Sigmoid colon (tissue), 4 donors: ENCODE results near the gene IL17RB.

Source experiments
- POLR2A ChIP-seq, 2 donors: fragments of 450-650 bp; IDR thresholded peaks; one replicate each; pipeline ENCODE4 v1.6.1; 2016; ENCODE audit warnings: antibody characterized with exemption in 2 of 2, mild to moderate bottlenecking in 2 of 2, moderate library complexity in 2 of 2
- POLR2AphosphoS5 ChIP-seq, 4 donors: sonication (generic); formaldehyde crosslinking; IDR thresholded peaks; one replicate each; pipeline ENCODE4 v1.6.1; 2017; ENCODE audit warnings: antibody characterized with exemption in 4 of 4

DNA sequence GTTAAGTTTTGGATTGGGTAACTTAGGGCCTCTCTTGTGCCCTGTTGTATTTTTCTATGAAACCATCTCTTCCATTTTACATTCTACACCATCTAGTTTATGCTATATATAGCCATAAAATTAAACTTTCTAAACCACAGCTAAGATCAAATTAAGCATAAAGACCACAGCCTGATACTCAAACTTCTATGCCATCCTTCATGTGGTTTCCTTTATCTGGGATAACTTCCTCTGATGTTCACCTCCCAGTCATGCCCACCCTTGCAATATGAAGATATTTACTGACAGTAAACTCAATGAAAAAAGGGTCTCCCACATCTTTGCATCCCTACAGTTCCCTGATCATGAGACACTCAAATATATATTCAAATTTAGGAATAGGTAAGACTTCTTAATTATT, 41.1 kb downstream of the IL17RB start:
- TF ChIP-seq POLR2A (IDR thresholded peaks at IDR 0.05) (no peak), POLR2AphosphoS5 (IDR thresholded peaks at IDR 0.05) (no peak)
